HG03521 (cell line): ENCODE measurements around the gene TNFRSF12A.
"Not testable (repeated sequence)": the region's sequence is repeated elsewhere in the genome, so short reads cannot be mapped to it uniquely, and the experiment has no call there.

ENCODE experiments used
- ATAC-seq: cut with Tn5 transposase; IDR thresholded peaks from one replicate; pipeline ENCODE4 v1.9.1; 2021; ENCODE audit warnings: mild to moderate bottlenecking, moderate library complexity; ENCODE audit not compliant: unreplicated experiment

The TNFRSF12A gene

DNA sequence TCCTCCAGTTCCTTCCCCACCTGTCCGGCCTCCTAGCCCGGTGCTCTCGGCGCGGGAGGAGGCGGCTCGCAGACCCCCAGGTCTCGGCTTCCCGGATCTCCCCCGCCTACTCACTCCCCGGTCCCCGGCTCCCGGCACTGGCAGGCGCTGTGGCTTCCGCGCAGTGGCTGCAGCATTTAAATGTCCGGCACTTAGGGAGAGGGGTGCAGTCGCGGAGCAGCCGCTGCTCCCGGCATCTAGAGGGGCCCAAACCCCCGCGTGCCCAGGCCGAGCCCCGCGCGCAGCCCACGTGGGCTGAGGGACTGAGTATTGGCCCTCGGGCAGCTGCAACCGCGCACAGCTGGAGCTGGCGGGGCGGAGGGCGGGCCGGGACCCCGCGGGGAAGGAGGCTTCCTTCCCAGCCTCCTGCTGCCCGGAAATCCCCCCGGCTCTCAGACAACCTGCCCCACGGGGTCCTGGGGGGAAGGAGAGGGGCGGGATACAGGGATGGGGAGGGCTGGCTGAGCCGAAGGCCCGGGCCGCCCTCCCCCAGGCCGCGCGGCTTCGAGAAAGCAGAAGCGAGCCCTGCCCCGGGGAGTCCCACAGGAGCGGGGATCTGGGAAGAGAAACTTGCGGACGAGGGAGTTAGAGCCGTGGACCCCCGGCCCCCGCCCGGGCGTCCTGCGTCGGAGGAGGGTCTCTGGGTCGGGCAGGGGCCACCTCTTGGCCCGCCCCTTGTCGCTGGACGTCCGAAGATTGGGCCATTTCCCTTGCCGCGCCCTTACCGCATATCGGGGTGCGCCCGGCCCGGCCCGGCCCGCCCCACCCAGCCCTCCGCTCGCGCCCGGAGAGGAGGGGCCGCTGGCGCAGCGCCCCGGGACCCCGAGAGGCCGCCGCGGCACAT lies 25.8 kb downstream of the TNFRSF12A start, which contains the start of gene MMP25:
Gene MMP25 (plus strand): TSS at position 804 of the 883 bp plus-strand sequence. CDS start 357 bp downstream, outside the sequence.
- no peak for ATAC-seq

GRCh38 chr16:3046641-3047386 lies 26.6 kb downstream of the TNFRSF12A start:
- no peak for ATAC-seq

DNA sequence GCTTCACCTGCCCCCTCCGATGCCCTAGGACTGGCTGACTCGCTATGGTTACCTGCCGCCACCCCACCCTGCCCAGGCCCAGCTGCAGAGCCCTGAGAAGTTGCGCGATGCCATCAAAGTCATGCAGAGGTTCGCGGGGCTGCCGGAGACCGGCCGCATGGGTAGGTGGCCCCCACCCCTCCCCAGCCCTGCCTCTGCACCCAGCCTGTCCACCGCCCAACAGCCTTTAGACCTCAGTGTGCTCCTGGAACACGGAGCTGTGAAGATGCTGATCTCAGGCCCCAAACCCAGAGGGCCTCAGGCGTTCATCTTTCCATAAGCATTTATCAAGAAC lies 27.2 kb downstream of the TNFRSF12A start:
- no peak for ATAC-seq

- ATAC-seq: no peak
These were observed 29.8 kb downstream of the TNFRSF12A start for GRCh38 chr16:3049921-3050481.

- ATAC-seq: no peak
These were observed 30.3 kb downstream of the TNFRSF12A start for GRCh38 chr16:3050487-3050886.

GRCh38 chr16:3051009-3051408 lies 30.8 kb downstream of the TNFRSF12A start:
- no peak for ATAC-seq

- no peak for ATAC-seq
These were observed 31.3 kb downstream of the TNFRSF12A start for GRCh38 chr16:3051494-3051893.

GRCh38 chr16:3052571-3053329 lies 32.6 kb downstream of the TNFRSF12A start:
- ATAC-seq: not testable (repeated sequence)

- ATAC-seq: not testable (repeated sequence)
These were observed 33.2 kb downstream of the TNFRSF12A start for GRCh38 chr16:3053330-3053710.

GRCh38 chr16:3054965-3055733 lies 35.0 kb downstream of the TNFRSF12A start:
- ATAC-seq: no peak

DNA sequence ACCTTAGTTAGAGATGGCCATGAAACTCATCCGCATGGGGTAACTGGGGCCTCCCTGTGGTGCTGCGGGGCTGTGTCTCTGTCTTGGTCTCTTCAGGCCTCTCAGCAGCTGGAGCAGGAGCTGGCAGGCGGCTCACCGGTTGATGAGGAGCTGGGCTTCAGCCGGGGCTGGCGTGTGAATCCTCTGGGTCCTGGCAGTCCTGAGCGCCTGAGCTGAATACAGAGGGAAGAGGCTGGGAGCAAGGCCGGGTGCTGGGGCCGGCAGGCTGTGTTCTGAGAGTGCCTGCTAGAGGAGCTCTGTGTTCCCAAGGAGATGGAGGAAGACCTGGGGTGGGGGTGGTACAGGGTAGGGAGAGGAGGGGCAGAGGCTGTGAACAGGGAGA lies 35.6 kb downstream of the TNFRSF12A start:
- ATAC-seq: not testable (repeated sequence)

DNA sequence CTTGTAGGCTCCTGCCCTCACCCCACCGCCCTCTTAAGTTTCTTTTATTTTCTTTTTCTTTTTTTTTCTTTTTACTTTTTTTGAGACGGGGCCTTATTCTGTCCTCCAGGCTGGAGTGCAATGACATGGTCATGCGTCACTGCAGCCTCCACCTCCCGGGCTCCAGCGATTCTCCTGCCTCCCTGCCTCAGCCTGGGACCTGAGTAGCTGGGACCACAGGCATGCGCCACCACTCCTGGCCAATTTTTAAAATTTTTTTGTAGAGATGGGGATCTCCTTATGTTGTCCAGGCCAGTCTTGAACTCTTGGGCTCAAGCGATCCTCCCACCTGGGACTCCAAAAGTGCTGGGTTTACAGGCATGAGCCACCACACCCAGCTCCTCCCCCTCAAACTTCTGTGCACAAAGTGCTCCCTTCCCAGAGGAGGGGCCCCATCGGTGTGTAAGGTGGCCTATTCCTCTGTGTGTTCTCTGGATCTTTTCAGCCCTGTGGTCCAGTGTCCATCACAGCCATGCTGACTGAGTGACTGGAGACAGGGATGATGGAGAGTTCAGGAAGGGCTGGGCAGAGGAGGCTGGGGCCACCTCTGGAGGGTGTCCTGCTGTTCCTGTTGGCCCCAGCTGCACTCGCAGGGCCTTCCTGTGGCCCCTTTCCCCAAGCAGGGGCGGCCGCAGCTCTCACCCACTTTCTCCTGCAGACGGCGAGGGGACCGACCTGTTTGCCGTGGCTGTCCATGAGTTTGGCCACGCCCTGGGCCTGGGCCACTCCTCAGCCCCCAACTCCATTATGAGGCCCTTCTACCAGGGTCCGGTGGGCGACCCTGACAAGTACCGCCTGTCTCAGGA lies 36.4 kb downstream of the TNFRSF12A start:
- ATAC-seq: no peak

DNA sequence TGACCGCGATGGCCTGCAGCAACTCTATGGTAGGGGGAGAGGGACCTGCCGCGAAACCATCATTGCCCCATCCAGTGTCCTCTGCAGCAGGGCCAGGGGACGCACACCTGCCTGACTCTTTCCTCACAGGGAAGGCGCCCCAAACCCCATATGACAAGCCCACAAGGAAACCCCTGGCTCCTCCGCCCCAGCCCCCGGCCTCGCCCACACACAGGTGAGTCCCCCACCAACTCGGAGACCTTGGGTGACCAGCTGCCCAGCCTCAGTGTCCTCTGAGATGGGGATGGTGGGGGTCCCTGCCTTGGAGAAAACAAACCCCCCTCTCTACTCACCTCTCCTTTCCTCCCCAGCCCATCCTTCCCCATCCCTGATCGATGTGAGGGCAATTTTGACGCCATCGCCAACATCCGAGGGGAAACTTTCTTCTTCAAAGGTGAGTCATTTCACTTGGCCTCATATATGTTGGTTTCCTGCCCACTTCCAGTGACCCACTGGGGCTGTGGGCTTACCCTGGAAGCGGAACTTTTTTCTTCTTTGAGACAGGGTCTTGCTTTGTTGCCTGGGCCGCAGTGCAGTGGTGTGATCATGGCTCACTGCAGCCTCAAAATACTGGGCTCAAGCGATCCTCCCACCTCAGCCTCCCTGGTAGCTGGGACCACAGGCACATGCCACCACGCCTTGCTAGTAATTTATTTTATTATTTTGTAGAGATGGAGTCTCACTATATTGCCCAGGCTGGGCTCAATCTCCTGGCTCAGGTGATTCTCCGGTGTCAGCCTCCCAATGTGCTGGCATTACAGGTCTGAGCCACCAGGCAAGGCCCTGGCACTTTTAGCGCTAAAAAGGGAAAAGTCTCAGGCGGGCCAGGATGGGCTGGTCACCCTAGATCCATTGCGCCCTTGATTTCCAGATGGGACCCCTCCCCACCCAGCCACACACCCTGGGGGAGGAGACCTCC lies 37.3 kb downstream of the TNFRSF12A start:
- no peak for ATAC-seq

- ATAC-seq: peak; percentile 17
These were observed 38.2 kb downstream of the TNFRSF12A start for GRCh38 chr16:3058139-3059030.

- peak; percentile 70 for ATAC-seq
These were observed 39.0 kb downstream of the TNFRSF12A start for GRCh38 chr16:3059041-3059722.

GRCh38 chr16:3059723-3060242 lies 39.6 kb downstream of the TNFRSF12A start:
- ATAC-seq: peak; percentile 2
